GM12801 (cell line): ENCODE measurements around the gene PTPN14.

ENCODE experiments used
- TF ChIP-seq, protein P1 (sequence below): IDR thresholded peaks from one replicate; pipeline ENCODE4 v1.5.1; 2011; ENCODE audit warnings: control low read depth; ENCODE audit not compliant: insufficient read length; ENCODE audit errors: extremely low read depth

PTPN14 gene

DNA sequence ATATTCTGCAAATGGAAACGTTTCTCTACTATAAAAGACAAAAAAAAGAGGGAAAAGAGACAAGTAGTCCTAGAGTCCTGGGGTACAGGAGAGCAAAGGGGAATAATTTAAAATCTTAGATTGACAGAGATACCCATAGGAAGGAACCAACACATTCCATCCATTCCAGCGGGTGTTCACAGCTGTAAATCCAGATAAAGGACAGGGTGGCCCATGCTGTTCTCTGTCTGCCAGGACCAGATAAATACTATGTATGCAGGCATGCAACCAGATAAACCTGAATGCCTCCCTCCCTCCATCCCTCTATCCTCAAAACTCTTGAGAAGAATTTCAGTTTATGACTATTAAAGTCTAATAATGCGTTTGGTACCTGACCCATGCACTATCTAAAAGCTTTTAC, 131.8 kb downstream of the PTPN14 start:
- TF ChIP-seq, protein P1, sequence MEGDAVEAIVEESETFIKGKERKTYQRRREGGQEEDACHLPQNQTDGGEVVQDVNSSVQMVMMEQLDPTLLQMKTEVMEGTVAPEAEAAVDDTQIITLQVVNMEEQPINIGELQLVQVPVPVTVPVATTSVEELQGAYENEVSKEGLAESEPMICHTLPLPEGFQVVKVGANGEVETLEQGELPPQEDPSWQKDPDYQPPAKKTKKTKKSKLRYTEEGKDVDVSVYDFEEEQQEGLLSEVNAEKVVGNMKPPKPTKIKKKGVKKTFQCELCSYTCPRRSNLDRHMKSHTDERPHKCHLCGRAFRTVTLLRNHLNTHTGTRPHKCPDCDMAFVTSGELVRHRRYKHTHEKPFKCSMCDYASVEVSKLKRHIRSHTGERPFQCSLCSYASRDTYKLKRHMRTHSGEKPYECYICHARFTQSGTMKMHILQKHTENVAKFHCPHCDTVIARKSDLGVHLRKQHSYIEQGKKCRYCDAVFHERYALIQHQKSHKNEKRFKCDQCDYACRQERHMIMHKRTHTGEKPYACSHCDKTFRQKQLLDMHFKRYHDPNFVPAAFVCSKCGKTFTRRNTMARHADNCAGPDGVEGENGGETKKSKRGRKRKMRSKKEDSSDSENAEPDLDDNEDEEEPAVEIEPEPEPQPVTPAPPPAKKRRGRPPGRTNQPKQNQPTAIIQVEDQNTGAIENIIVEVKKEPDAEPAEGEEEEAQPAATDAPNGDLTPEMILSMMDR, result no peak

DNA sequence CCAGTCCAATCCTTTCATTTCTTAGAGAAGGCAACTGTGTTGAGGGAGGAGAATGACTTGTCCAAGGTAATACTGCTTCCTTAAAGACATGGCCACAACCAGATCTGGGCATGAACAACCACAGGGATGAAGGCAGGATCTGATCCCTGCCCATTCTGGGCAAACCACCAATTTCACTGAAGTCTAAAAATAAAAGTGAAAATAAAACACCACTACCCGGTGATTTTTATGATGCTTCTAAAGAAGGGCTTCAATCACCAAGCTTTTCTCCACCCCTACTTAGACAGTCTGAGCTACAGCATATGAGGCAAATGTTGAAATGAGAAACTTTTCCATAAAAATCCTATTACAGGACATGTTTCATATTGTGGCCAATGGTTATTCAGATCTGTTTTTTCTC, 133.0 kb downstream of the PTPN14 start:
- TF ChIP-seq, protein P1, result no peak

DNA sequence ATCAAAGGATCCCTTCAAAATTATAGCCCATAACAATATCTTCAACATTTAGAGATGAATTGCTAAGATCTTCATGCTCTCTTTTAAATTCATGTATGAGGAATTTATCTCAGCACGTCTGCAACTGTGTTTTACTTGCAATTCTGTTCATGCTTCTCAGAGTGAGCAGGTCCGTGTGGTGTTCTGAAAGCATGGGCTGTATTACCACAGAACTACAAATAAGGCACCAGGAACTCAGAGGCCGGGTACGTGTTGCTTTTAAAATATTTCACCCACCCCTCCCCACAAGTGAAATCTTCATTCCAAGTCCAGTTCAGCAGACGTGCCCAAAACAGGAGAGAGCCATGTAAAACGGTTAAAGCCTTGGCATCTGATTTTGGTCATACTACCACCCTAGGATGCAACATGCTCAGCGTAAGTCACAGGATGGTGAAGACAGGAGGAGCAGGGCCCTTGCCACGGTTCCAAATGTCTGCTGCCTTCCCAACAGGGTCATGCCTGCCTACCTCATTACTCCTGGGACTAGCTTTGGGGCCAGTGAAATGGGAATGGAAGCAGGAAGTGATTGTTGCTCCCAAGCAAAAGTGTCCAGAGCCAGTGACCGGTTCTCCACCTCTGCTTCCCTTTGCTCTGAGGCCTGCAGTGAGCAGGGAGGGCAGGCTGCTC, 133.7 kb downstream of the PTPN14 start:
- TF ChIP-seq, protein P1, result no peak

DNA sequence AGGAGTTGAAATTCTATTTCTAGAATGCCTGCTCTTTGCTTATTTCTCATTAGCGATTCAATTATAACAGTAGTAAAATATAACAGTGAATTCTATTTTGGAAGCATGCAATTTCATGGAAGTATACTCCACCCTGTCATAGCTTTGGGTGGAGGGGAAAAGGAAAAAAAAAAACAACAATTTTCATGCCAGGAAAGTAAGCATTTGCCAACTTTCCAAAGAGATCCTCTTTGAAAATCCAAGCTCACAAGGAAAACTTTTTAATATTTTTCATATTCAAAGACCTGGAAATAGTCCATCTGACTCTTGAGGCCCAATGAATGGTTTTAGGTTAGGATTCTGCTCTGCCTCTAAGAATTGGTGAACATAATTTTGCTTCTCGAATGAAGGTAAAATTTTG, 134.5 kb downstream of the PTPN14 start:
- TF ChIP-seq, protein P1, result no peak

DNA sequence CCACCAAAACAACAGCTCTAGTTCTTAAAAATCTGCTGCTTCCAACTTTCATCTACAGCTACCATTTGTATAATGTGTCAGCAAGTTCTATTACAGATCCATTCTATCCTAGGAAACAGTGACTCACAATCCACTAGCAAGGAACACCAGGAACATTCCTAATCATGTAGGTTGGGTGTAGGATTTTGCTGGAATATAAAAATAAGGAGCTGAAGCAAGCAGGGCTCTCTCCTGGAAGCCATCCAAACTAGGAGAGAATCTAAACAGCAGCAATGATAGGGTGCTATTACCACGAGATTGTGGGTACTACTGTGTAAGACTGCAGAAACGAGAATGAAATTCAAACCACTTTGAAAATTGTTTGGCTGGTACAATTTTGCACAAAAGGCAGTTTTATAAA, 135.0 kb downstream of the PTPN14 start:
- TF ChIP-seq, protein P1, result no peak

DNA sequence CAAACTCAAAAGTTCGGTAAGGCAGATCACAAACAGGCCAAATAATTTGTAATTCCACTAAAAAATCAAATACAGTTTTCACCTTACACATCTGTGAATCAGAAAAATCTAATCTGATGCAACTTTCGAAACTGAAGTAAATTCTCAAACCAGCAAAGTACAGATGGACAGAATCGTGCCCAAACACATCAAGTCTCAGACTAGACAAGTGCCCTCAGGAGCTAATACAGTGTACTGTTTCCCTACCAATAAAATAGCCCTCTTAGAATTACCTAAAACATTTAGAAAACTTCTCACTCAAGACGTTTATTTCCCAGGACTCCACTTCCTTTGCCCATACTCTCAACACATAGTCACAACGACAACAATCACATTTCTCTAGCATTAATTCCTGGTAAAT, 136.3 kb downstream of the PTPN14 start:
- TF ChIP-seq, protein P1, result no peak

DNA sequence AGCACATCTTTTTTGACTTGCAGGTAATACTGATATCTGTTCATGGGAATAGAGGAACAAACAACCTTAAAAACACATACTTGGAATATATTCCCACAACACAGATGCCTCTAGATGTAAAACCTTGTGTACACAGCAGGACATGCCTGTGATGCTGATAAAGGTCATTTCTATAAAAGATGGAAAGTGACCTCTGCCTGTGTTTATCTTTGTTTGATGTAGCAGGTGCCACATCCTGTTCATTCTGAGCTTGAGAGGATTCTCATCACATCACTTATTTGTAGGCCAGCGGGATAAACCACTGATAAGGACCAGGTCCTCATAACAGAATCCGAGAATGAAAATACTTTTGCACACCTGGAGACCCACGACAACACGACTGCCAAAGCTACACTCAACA, 136.7 kb downstream of the PTPN14 start:
- TF ChIP-seq, protein P1, result no peak

DNA sequence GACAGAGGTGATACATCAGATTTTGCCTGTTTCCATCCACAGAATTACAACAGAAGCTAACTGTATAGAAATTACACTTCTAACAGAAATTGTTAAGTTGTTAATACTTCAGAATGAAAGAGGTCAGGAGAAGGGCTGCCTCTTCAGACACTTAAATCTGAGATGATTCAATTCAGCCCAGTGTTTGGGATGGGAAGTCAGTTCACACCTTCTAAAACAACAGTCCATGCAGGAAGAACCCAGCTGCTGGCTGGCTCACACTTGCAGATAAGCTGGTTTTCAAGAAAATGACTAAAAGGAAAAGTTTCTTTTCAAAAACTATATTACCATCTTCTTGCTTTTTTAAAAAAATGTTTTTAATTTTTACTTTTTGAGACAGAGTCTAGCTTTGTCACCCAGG, 138.1 kb downstream of the PTPN14 start:
- TF ChIP-seq, protein P1, result no peak
